Fibroblast of peridontal ligament (primary cell): ENCODE results near the gene ARID5B.

Experiments
- DNase-seq: peaks from one replicate; pipeline ENCODE4 v3.0.0-alpha.2; 2010; ENCODE audit errors: extremely low read depth

ARID5B gene

DNA sequence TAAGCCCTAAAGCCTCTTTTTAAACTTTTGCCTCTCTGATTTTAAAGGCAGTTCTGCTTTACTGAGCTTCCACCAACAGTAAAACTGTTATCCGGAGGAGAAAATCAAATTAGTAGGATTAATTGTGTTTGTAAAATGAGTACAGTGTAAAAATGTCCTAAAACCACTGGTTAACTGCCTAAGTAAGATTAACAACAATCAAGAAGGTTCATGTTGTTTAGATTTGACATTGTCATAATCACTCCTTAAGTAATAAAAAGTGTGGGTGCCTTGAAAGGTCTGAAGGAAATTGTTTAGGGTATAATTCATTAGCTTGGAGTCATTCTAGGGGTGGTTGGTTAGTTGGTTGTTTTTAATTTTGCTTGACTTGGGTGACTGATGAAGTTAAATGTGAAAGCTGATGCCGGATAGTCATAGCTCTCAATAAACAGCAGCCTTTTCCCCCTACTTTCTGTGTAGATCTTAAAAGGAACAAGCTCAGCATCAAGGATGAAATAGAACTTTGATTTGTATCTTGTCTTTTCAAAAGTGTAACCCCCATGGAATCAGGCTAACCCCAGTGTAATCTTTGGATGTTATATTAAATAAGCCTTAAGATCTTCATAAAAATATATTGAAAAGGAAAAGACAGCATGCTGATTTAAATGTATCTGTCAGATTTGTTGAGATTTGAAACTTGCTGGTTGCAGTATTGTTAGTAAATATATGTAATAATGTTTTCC lies 148.3 kb downstream of the ARID5B start:
- DNase-seq = peak; percentile 60

DNA sequence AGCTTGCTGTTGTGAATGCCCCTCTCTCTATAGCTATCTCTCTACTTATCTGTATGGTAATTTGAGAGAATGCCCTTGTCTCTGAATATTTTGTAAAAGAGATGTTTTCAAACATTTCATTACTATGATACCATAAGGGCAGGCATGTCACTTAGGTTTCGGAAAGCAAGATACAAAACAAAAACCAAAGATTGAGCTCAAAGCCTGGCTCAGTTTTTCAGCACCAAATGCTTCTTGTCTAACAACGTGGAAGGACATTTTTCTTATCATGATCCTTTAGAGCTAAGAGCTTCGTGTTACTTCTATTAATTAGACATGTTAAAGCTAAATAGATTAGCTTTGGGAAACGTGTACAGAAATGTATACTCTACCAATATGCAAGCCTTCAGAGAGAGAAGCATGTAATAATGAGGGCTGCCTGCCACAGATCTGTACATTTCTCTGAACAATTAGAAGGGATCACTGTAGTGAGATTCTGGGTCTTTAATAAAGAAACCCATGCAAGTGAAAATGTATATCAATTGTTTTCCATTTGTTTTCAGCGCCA lies 148.9 kb downstream of the ARID5B start:
- peak; percentile 58 for DNase-seq

DNA sequence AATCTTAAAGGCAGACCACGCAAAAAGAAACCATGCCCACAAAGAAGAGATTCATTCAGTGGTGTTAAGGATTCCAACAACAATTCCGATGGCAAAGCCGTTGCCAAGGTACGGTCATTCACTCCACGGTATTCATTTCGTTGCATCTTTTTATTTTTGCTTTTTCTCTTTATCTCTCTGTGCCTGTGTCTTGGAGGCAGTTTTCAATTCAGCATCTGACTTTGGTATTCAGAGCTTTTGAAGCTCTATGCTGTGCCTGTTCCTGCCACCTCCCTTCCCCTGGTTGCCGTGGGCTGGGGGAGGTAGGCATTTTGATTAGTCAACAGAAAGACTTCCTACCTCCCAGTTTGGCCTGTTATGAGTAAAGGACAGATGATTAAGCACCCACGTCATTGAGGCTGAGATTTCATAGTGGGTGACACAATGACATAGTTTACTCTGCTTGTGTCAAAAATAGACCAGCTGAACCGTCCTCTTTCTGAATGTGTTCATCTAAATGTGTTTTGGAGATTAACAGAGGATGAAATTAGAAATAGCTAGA lies 149.5 kb downstream of the ARID5B start:
- peak; percentile 93 for DNase-seq

DNA sequence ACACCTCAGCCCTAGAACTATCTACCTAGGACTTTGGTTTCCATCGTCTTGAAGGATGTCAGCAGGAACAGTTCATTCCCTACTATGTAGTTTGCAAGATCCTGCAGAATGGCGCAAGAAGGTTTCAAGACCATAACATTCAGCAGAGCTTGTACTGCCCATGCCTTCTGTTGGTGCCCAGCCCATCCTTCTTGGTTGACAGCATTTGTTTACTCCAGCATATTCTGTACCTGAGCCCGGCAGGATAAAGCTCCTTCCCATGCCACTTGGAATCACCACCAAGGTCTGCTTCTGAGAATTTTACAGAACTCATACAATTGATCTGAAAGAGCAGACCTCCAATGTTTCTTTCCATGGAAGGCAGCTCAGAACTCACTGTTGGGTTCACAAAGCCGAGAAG lies 150.8 kb downstream of the ARID5B start:
- DNase-seq = no peak

DNA sequence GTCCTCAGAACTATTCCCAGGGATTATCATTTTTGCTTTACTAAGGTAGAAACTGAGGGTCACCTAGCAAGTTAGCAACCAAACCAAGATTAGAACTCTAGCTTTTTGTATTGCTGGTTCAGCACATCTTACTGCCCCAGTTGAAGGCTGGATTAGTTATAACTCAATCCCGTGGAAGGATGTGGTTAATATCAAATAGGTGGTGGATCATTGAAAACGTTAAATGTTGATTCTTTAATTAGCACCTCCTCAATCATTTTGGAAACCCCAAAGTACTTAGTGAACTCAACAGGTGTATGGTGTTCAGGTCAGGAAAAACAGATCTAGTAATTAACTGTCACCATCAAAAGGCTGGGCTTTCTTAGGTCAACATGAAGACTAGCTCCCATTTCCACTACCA lies 152.4 kb downstream of the ARID5B start:
- no peak for DNase-seq

DNA sequence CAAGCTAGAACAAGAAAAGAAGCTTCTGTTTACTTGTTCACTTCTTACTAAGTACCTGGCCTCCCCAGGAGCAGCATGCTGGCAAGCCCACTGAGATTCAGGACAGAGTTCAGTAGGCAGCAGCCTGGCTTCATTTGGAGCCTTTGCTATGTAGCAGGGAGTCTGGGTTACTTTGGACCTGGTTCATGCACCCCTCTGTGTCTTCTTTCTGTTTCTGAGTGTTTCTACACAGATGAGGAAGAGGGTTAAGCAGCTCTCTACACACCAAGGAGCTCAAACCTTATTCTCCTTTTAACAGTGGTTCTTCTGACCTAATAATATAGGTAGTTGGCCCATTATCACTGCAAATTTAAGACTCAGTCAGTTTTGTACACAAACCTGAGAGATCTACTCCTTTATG lies 152.9 kb downstream of the ARID5B start:
- DNase-seq = no peak

DNA sequence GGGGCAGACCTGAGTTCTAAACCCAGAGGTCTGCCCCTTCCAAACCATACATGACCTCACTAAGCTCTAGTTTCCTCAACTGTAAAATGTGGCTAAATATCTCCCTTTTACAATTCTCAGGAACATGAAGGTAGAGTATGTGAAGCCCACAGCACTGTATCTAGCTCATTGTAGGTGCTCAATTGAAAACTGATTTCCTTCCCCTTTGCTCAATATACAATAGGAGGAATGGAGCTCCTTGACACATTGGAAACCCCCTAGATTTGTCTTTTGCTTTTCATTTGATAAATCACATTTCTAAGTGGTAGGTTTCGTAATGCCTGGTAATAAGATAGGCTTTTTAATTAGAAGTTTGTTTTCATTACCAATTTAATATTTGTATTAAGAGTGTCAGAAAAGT lies 153.3 kb downstream of the ARID5B start:
- DNase-seq = no peak

DNA sequence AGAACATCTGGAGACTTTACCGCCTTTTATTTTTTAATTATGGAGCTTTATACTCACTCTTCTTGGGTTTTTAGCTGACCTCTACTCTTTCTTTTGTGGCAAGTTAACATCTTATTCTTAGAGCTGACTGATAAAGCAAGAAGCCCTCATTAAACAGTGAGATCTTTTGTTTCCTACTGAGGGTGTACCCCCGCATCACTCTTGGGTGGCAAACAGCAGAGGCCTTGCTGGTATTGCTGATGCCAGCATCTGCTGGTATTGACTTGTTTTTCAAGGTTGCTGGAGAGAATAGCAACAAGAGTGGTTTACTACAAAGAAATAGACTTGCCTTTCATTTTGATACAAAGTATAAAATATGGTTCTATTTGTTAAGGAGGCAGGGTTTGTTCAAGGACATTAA lies 154.7 kb downstream of the ARID5B start:
- DNase-seq = no peak

DNA sequence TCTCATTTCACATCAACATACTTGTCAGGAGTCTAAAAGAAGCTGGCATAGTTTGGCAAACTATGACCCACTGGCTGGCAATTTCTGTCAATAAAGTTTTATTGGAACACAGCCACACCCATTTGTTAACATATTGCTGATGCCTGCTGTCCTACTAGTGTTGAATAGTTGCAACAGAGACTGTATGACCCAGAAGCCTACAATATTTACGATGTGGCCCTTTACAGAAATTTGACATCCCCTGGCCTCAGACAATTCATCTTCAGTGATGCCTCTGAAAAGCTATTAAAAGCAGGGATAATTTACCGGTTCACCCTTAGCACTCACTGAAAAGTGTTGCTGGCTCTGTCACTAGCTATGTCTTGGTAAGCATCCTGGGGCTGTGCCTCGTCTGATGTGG lies 155.2 kb downstream of the ARID5B start:
- DNase-seq = no peak

DNA sequence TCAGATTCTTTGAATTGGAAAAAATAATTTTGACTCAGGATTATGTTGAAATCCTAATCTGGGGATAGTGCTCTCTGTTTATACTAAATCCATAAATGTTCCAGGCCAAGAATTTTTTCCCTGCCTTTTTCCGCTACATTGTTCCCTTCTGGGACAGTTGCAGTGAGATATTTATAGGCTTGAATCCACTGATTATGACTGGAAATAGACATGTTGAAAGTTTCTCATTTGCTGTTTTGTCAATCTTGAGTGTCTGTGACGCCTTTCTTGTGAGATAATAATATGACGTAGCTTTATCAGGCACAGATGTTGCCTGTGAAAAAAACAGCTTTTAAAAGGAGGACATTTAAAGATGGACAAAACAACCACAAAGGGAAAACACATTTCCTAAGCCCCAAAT lies 155.9 kb downstream of the ARID5B start:
- peak; percentile 91 for DNase-seq

DNA sequence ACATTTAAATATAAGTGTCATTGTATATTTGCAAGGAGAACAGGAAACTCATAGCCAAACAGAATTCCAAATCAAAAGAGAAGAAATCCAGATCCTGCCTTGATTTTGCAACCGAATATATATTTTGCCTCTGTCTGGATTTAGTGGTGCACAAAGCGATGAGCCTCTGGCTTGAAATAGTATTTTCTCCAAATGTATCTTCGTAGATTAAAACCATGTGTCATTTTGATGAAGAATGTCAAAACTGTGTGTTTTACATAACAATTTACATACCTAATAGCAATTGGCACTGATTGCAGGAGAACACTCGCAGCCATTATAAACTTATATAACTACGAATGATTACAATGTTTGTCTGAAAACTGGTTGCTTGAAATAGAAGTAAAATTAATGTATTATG lies 156.4 kb downstream of the ARID5B start:
- peak; percentile 61 for DNase-seq

DNA sequence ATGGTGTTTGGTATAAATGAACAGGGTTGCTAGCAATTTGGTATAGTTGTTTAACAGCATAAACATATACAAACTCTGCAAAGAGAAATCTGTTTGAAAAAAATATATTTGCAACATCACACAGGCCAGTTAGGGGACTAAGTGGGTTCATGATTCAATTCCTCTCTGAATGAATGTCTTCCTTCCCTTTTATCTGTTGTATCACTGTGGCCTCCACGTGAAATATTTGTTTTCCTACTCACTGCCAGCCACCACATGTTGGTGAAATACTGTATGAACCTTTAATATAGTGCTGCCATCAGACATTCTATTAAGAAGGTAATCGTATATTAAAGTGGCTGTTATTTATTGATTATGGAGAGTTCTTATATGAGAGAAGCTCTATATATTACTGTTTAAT lies 157.0 kb downstream of the ARID5B start:
- no peak for DNase-seq

DNA sequence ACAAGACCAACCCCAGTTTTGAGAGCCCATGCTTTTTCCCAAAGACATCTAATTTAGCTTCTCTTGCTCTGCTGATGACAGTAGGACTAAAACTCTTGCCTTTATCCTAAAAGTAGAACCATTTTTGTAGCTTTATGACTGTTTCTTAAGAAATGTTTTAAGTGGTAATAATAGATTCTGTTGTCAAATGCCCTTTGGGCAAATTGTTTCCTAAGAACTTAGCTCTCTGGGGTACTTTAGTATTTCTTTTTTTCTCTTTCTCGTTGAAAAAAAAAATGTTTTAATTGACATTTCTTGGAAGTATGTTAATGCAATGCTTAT lies 157.4 kb downstream of the ARID5B start:
- no peak for DNase-seq

DNA sequence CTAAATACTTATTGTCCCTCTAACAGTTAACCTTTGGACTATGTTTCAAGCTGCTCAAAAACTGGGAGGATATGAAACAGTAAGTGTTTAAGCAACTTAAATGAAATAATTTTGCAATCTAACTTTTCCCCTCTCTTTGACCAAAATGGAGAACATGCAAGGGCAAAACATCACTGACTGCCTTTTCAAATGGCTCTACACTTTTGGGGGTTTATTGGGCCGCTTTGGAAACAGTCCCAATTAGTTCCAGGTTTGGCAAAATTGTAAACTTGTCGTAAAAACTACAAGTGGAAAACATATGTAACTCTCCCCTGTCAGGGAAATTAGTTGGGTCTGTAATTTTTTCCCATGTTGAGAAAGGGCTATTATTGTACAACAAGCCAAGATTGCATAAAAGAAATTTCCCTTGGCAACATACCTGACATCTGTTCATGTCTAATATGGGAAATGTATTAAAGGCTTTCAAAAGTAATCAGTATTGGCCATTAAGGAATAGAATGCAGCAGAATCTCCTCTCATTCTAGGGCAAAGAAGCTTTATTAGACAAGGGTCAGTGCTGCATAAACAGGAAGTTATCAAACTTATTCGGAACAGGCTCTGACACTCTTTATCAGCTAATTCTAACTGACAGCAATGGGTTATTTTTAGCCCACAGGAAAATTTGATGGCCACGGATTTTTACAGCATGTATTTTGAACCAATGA lies 157.9 kb downstream of the ARID5B start:
- peak; percentile 73 for DNase-seq

DNA sequence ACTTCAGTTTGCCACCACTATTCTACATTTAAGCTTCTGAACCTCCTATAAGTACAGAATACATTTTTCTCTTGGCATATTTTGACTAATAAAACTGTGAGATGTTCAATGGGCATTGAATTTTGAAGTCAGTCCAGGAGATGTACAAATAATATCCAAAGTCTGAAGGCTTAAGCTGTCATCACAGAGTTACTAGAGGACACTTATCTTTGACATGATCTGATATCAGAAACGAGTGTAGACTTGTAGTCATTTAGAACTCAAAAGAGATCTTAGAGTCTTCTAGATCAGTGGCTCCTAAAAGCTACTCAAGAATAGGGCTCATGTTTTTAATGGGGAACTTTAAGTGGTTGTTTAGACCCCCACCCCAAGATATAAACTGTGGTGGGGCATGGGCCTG lies 160.5 kb downstream of the ARID5B start:
- DNase-seq = no peak

DNA sequence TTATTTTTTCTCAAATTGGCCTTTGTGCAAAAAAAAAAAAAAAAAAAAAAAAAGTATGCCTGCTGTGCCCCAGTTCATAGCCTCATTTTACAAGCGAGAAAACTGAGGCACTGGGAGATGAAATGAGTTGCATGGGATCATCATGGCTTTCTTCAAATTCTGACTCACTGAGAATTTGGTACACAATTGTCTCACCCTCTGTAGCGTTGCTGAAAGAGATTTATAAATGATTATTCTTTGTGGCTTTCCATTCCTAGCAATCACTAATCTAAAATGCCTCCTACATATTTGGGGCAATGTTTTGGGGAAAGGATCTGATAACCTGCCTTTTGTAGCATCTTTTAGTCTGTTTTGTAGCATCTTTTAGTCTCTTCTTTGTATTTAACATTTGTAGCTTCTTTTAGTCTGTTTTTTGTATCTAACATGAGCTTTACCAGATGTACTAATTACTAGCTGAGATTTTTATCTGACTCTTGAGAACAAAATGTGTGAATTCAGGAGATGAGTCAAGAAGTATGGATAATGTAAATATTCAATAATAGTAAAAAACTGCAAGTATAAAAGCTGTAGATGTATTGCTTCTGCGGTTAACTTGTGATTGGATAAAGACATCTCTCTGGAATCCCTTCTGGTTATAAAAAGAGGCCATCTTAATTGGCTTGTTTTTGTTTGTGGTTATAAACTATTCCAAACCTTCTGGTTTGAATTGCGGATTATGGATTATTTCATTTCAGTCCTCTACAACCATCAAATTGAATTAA lies 161.4 kb downstream of the ARID5B start:
- DNase-seq = peak; percentile 97

DNA sequence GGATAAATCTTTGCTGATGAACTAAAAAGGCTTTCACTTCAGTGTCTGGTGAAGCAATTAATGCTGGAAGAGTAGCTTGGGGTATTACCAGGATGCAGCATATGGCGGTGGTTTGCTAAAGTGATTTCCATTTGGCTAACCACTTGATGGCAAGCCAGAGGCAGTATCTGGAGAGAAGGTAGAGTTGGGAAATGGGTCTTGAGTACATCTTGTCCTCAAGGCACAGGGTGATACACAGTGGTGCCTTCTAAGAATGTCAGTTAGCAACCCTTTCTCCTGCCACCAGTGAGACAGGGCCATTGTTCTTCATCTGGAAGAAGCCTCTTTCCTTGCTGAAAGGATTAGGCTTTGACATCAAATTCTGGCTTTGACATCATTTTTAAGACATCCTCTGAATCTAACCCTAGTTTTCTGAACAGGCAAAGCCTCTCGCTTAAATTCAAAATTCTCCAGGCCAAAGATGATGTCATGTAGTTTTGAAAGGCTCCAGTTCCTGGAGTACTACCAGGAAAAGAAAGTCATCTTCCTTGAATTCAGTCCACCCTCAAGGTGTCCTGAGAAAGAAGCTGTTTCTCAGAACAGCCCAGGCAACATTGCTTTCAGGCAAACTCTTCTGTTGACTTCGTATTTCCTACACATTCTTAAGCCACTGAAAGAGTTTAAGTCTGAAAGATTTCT lies 162.4 kb downstream of the ARID5B start:
- peak; percentile 79 for DNase-seq

DNA sequence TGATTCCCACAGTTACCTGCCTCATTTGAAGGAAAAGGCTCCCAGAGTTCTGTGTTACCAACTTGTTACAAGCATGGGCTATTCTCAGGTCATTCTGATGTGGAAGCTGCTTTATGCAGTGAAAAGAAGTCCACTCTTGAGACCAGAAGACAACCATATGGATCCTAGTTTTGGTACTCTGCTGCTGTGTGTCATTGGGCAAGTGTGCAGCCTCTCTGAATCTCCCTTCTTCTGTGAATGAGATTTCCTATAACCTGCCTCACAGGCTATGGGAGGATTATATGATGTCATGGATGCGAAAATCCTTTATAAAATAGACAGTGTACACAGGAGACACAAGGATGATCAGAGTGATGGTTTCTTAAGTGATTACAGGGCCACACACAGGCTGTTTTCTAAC lies 166.1 kb downstream of the ARID5B start:
- no peak for DNase-seq

DNA sequence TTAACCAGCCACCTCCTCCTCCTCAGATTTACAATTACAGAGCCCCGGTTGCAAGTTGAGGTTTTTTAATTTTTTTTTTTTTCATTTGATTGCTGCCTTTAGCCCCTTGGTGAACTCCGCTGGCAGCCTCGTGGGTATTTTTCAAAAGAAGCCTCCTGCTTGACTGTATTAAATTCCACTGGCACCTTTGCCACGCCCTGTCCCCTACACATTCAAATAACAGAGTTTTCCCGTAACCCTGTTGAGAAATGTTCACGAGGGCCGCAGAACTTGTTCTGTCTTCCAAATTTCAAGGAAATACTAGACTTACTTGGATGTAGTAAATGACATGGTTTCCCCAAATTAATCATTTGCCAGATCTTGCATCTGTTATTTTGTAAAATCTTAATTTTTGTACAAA lies 167.0 kb downstream of the ARID5B start:
- no peak for DNase-seq

DNA sequence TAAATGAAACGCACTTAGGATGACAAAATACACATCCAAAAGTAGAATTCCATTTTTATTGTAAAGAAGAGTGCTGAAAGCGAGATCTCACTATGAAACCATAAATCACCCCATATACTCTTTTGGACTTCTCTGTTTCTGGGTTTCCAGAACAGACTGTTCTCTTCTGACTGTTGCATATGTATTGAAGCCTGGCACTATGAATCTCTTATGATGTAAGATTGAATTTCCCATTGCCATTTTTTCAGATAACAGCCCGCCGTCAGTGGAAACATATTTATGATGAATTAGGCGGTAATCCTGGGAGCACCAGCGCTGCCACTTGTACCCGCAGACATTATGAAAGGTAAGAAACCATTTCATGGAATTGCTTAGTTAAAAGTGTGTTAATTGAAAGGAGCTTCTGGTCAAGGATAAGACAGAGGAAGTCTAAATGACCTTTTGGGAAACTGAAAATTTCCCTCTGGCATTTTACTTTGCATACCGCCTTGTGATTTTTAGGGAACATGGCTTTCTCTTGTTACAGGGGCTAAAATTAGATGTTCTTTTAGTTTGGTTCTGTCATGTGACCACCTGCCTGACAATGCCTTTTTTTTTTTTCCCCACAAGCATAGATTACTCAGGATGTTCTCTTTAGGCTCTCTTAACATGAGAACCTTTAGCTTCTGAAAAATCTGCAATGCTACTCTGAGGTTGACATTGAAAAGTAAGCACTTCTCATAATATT lies 168.1 kb downstream of the ARID5B start:
- no peak for DNase-seq

DNA sequence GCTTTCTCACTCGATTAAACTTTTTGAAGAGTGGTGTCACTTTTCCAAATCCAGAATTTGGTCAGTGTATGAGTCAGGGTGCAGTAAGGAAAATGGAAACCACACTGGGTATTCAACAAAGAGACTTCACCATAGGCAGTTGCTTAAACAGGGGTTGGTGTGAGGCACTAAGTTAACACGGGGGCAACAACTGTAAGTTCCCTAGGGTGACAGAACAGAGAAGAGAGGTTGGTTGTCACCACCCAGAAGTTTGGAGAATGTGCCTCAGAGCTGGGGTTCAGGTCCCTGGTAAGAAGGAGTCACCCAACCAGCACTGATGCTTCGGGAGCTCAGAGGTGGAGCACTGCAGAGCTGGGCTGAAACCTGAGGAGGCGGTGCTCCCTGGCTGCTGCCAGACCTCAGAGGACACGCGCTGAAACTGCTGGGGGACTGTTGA lies 170.4 kb downstream of the ARID5B start:
- peak; percentile 77 for DNase-seq
